ENCODE measurements around the gene ZNF695.

The ZNF695 gene

GRCh38 chr1:246959944-246960693 is 47.7 kb downstream of the ZNF695 start:
- DNase-seq (ENCODE audit: low read depth): no peak

GRCh38 chr1:246954126-246954525 is 53.7 kb downstream of the ZNF695 start:
- no peak for DNase-seq (ENCODE audit: low read depth)

GRCh38 chr1:246951413-246951812 is 56.4 kb downstream of the ZNF695 start:
- no peak for DNase-seq (ENCODE audit: low read depth)

GRCh38 chr1:246949956-246950355 is 57.9 kb downstream of the ZNF695 start:
- DNase-seq (ENCODE audit: low read depth): no peak

GRCh38 chr1:246947255-246947654 is 60.6 kb downstream of the ZNF695 start:
- DNase-seq (ENCODE audit: low read depth): no peak

GRCh38 chr1:246946366-246946765 is 61.5 kb downstream of the ZNF695 start:
- DNase-seq (ENCODE audit: low read depth): no peak

Measured in stimulated activated CD8-positive, alpha-beta memory T cell treated with anti-CD3 and anti-CD28 coated beads, Interleukin-4, amount 100 ng/mL, for 24 hours (primary cell).